K562 (cell line): ENCODE data around the gene ENSA. TPM values are rescaled to one million over a fixed set of nuclear protein-coding genes. Genes with fewer than 3 reads are reported as not detected.
"Not testable (repeated sequence)": the region's sequence is repeated elsewhere in the genome, so short reads cannot be mapped to it uniquely, and the experiment has no call there.

ENCODE experiments used
- ATAC-seq: fragments of 200-7000 bp; cut with Tn5 transposase; 3 replicates; pipeline ENCODE4 v1.9.1; 2020; ENCODE audit warnings: moderate library complexity
- BruUV-seq: library from RNA; stranded (reverse); fragments of 400-500 nt; replicated peaks from 2 replicates; lab custom pipeline; 2021; lab: Mats Ljungman, UMichigan
- CTCF ChIA-PET: fragments of 300-600 bp; formaldehyde crosslinking; extraction: SDS; loops from one replicate; lab custom pipeline; 2021; ENCODE audit warnings: low intra/inter-chr PET ratio; lab: Yijun Ruan, JAX
- POLR2A ChIA-PET: fragments of 300-600, 350-650 bp; sonication (Branson Sonifier 250); formaldehyde crosslinking; extraction: SDS; loops from one replicate; lab custom pipeline; 2021; ENCODE audit warnings: antibody characterized with exemption, inconsistent platforms; lab: Yijun Ruan, JAX
- DNase-seq, 4 experiments: peaks; one replicate each; pipeline versions ENCODE4 v3.0.0 to v3.0.0-alpha.2; 2011 to 2018; ENCODE audit warnings: low spot score in 3 of 4, mixed read lengths in 3 of 4; ENCODE audit errors: extremely low read depth in 1 of 4
- FAIRE-seq: peaks from 2 replicates; lab custom pipeline; 2011; peaks lifted over from hg19 to GRCh38; lab: Jason Lieb, UNC
- H2AFZ ChIP-seq: 2 replicates; pipeline ENCODE4 v1.6.0; 2011; ENCODE audit warnings: low read depth, low read length, control low read depth, inconsistent platforms
- H3K27ac ChIP-seq: fragments of 200-600 bp; 3 replicates; pipeline ENCODE4 v1.8.0; 2011; ENCODE audit warnings: low read depth, mild to moderate bottlenecking, control low read depth, inconsistent platforms, low read length, moderate library complexity, mixed read lengths; ENCODE audit errors: extremely low read depth
- H3K27me3 ChIP-seq, 2 experiments: fragments of 300-600 bp in 1 of 2; 2 replicates in 1 of 2; 3 replicates in 1 of 2; pipeline versions ENCODE4 v1.6.0 to v1.8.0; 2011; ENCODE audit warnings: inconsistent platforms in 2 of 2, low read length in 2 of 2, mild to moderate bottlenecking in 1 of 2, mixed read lengths in 1 of 2, moderate library complexity in 1 of 2; ENCODE audit not compliant: control insufficient read depth in 2 of 2, insufficient read depth in 2 of 2
- H3K36me3 ChIP-seq: fragments of 300-600 bp; 3 replicates; pipeline ENCODE4 v1.8.0; 2011; ENCODE audit warnings: mild to moderate bottlenecking, low read length, inconsistent platforms; ENCODE audit not compliant: control insufficient read depth, insufficient read depth
- H3K4me1 ChIP-seq, 2 experiments: fragments of 200-600 bp in 1 of 2; replicated peaks in 1 of 2; 2 replicates in 1 of 2; 3 replicates in 1 of 2; pipeline versions ENCODE4 v1.5.1 to v1.8.0; 2011; ENCODE audit warnings: inconsistent platforms in 2 of 2, low read length in 2 of 2, mild to moderate bottlenecking in 1 of 2, mixed read lengths in 1 of 2, moderate library complexity in 1 of 2; ENCODE audit not compliant: control insufficient read depth in 2 of 2, insufficient read depth in 2 of 2
- H3K4me2 ChIP-seq: 2 replicates; pipeline ENCODE4 v1.6.1; 2011; ENCODE audit warnings: low read length, control low read depth, inconsistent platforms, mixed read lengths; ENCODE audit not compliant: insufficient read depth
- H3K4me3 ChIP-seq: fragments of 200-600 bp; sonication (generic), shearing (Covaris generic); 2 replicates; pipeline ENCODE4 v1.5.1; 2016; ENCODE audit warnings: control low read depth, inconsistent platforms
- H3K79me2 ChIP-seq: fragments of 200-600 bp; 3 replicates; pipeline ENCODE4 v1.8.0; 2011; ENCODE audit warnings: low read length, inconsistent platforms; ENCODE audit not compliant: control insufficient read depth, insufficient read depth
- H3K9ac ChIP-seq, 2 experiments: 2 replicates each; pipeline versions ENCODE4 v1.6.0 to v1.6.1; 2011; ENCODE audit warnings: low read depth in 2 of 2, low read length in 2 of 2, control low read depth in 1 of 2, inconsistent platforms in 1 of 2, mild to moderate bottlenecking in 1 of 2, mixed read lengths in 1 of 2; ENCODE audit not compliant: insufficient read depth in 1 of 2
- H3K9me1 ChIP-seq: one replicate; pipeline ENCODE4 v1.6.0; 2011; ENCODE audit warnings: inconsistent platforms, mild to moderate bottlenecking, low read length, moderate library complexity; ENCODE audit not compliant: control insufficient read depth, insufficient read depth
- H3K9me3 ChIP-seq: replicated peaks from 2 replicates; pipeline ENCODE4 v1.5.1; 2011; ENCODE audit warnings: low read depth, low read length, inconsistent platforms; ENCODE audit not compliant: control insufficient read depth, insufficient read depth
- H4K20me1 ChIP-seq: replicated peaks from 2 replicates; pipeline ENCODE4 v1.6.1; 2011; ENCODE audit warnings: low read length, inconsistent platforms, mixed read lengths; ENCODE audit not compliant: control insufficient read depth, insufficient read depth
- ZNF121 ChIP-seq: sonication (generic); formaldehyde crosslinking; conservative IDR thresholded peaks from 2 replicates; pipeline ENCODE4 v1.8.0; 2022; ENCODE audit warnings: missing genetic modification reagents
- WGBS: fragments of 100-300 bp; shearing (Covaris generic); methylation state at CpG from one replicate; pipeline ENCODE4 v1.1.6; 2016; ENCODE audit warnings: low coverage, mixed read lengths; ENCODE audit not compliant: insufficient coverage; ENCODE audit errors: missing lambda C conversion rate; 5-methylcytosine and 5-hydroxymethylcytosine counted together
- in situ Hi-C: fragments of 300-500 bp; cut with MboI; formaldehyde crosslinking; loops from 4 replicates; pipeline ENCODE4 v1.15.0; 2018; ENCODE audit warnings: inconsistent platforms, mixed read lengths
- intact Hi-C: fragments of 100-400 bp; cut with micrococcal nuclease; formaldehyde crosslinking; loops from 2 replicates; pipeline ENCODE4 v1.14.2; 2022
- polyA plus RNA-seq, 8 experiments: library from polyadenylated mRNA; depleted of rRNA in 4 of 8; stranded (reverse) in 5 of 8; unstranded in 3 of 8; fragments of >200 nt; fragmentation: Nextera tagmentation in 2 of 8; fragmentation: Illumina TruSeq in 1 of 8; extraction: Ambion mirVana in 2 of 8; extraction: Trizol in 1 of 8; gene quantifications; 2 replicates each; pipeline versions ENCODE4 v1.2.1 to v1.2.3, GENCODE V29; 2011 to 2014; ENCODE audit warnings: inconsistent platforms in 1 of 8, missing spikeins in 1 of 8
- total RNA-seq, 7 experiments: library from RNA; depleted of rRNA in 6 of 7; stranded (reverse); fragments of >200 nt in 6 of 7; fragmentation: Illumina TruSeq in 2 of 7; extraction: Trizol in 2 of 7; gene quantifications; 2 replicates each; pipeline versions ENCODE4 v1.2.1 to v1.2.3, GENCODE V29; 2011 to 2021; ENCODE audit warnings: low replicate concordance in 1 of 7
- TF ChIP-seq, protein P1 (sequence below), 2 experiments: fragments of 450-650 bp in 1 of 2; sonication (generic) in 1 of 2; formaldehyde crosslinking in 1 of 2; IDR thresholded peaks; 2 replicates each; pipeline versions ENCODE4 v1.7.1 to v1.9.0; 2016 to 2022; ENCODE audit warnings: inconsistent platforms in 1 of 2, mild to moderate bottlenecking in 1 of 2, missing genetic modification reagents in 1 of 2

ENSA gene
- total and polyA plus RNA-seq, 9 of the 15 experiments (the other 6 are each of a cell fraction or from before 2014, with no cell fraction given) = 68.1 to 605 (median 188) TPM

GRCh38 chr1:150605451-150605731, 24.0 kb downstream of the ENSA start:
- Histone ChIP-seq H3K27ac (peak overlapping the region; percentile 86; the same call in 2 of the 3 replicates), H3K4me1 (peaks cover 11 to 17% of the 10 kb centered on the region in 2 experiments; a peak in 4 of 5 replicates), H3K9ac (peak overlapping the region; percentile 51 to 77; a peak in 3 of 4 replicates)
- WGBS = 71% methylated on average over 2 of the region's 3 CpGs
- H3K79me2 ChIP-seq, CTCF ChIA-PET, intact Hi-C loops, H4K20me1 ChIP-seq, H3K36me3 ChIP-seq, H2AFZ ChIP-seq, FAIRE-seq, H3K27me3 ChIP-seq, H3K9me3 ChIP-seq, in situ Hi-C loops, H3K4me2 ChIP-seq, H3K4me3 ChIP-seq, BruUV-seq, H3K9me1 ChIP-seq, DNase-seq: not testable (repeated sequence)
- POLR2A ChIA-PET = interaction anchor here (0.8 to 4.9 kb wide), 4 partner anchors 10 to 46 kb away, joined by 3 to 22 read pairs (median 11); partner anchors contain the start of gene MCL1
- peak; percentile 3; the same call in 1 of the 3 replicates for ATAC-seq
- TF ChIP-seq ZNF121 (CRISPR knock-in tag) = peak; percentile 52; the same call in 1 of the 2 replicates
- TF ChIP-seq, protein P1, sequence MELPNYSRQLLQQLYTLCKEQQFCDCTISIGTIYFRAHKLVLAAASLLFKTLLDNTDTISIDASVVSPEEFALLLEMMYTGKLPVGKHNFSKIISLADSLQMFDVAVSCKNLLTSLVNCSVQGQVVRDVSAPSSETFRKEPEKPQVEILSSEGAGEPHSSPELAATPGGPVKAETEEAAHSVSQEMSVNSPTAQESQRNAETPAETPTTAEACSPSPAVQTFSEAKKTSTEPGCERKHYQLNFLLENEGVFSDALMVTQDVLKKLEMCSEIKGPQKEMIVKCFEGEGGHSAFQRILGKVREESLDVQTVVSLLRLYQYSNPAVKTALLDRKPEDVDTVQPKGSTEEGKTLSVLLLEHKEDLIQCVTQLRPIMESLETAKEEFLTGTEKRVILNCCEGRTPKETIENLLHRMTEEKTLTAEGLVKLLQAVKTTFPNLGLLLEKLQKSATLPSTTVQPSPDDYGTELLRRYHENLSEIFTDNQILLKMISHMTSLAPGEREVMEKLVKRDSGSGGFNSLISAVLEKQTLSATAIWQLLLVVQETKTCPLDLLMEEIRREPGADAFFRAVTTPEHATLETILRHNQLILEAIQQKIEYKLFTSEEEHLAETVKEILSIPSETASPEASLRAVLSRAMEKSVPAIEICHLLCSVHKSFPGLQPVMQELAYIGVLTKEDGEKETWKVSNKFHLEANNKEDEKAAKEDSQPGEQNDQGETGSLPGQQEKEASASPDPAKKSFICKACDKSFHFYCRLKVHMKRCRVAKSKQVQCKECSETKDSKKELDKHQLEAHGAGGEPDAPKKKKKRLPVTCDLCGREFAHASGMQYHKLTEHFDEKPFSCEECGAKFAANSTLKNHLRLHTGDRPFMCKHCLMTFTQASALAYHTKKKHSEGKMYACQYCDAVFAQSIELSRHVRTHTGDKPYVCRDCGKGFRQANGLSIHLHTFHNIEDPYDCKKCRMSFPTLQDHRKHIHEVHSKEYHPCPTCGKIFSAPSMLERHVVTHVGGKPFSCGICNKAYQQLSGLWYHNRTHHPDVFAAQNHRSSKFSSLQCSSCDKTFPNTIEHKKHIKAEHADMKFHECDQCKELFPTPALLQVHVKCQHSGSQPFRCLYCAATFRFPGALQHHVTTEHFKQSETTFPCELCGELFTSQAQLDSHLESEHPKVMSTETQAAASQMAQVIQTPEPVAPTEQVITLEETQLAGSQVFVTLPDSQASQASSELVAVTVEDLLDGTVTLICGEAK (IDR thresholded peaks at IDR 0.05) = 0 out of 2 replicates have a peak, but pooled peaks have one; percentile 3
- TF ChIP-seq, protein P1 (CRISPR knock-in tag; IDR thresholded peaks at IDR 0.05) = not testable (repeated sequence)
